ENCODE data around the gene TOM1L2. TPM values are rescaled to one million over a fixed set of nuclear protein-coding genes. Genes with fewer than 3 reads are reported as not detected.

Gene TOM1L2
- total RNA-seq, 2 experiments from 2014 or later: 22.1 to 25.0 TPM

GRCh38 chr17:17928398-17929287 is 43.6 kb downstream of the TOM1L2 start:
- ATAC-seq (no peak), DNase-seq (no peak)
- H3K27me3 Mint-ChIP-seq (ENCODE audit: low read depth): no peaks in the 10 kb centered on the region
- H3K36me3 Mint-ChIP-seq (ENCODE audit: low read depth): no peaks in the 10 kb centered on the region
- ChIA-PET CTCF (interaction anchor here (0.8 to 2.9 kb wide), 4 partner anchors 10 to 32 kb away, joined by 3 to 11 read pairs (median 5); no protein-coding TSS in a partner anchor), POLR2A (no interaction called here)
- H3K4me1 Mint-ChIP-seq (ENCODE audit: low read depth): no peaks in the 10 kb centered on the region
- no peak overlapping the region for H3K4me3 Mint-ChIP-seq
- no peaks in the 10 kb centered on the region for H3K9me3 Mint-ChIP-seq (ENCODE audit: insufficient read depth)
- H3K27ac Mint-ChIP-seq: no peak overlapping the region

DNA sequence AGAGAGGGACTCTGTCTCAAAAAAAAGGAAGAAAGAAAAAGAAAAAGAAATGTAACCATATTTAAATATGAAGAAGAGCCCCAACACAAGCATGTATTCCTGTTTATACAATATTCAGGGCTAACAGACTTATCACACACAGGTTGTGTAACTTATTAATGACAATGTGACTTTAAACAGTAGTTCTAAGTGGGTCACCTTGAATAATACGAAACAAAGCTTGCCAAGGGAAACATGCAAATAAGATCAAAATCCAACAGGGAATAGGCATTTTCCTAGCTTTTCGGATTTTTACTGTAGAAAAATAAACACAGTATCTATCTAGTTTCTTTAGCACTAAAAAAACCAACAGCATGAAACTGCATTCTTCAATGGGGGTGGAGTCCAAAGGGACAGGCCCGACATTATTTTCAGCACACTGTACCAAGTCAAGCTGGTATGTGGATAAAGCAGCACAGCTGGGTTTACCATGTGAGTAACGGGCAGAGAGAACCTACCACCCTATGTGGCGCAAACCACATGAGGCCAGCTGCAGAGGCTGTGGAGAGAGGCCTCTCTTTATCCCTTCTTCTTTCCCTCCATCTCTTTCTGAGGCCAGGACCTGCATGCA is 45.3 kb downstream of the TOM1L2 start:
- H3K4me1 Mint-ChIP-seq (ENCODE audit: low read depth): peaks cover 5% of the 10 kb centered on the region
- no peak overlapping the region for H3K4me3 Mint-ChIP-seq
- no peaks in the 10 kb centered on the region for H3K27me3 Mint-ChIP-seq (ENCODE audit: low read depth)
- CTCF ChIA-PET: interaction anchor here (1.7 to 2.9 kb wide), 3 partner anchors 8 to 19 kb away, joined by 6 to 11 read pairs (median 6); no protein-coding TSS in a partner anchor
- H3K36me3 Mint-ChIP-seq (ENCODE audit: low read depth): no peaks in the 10 kb centered on the region
- H3K9me3 Mint-ChIP-seq (ENCODE audit: insufficient read depth): no peaks in the 10 kb centered on the region
- DNase-seq (no peak), ATAC-seq (no peak)
- POLR2A ChIA-PET: interaction anchor here (0.6 kb wide), 1 partner anchor 8 kb away, joined by 3 read pairs; no protein-coding TSS in a partner anchor
- H3K27ac Mint-ChIP-seq: no peak overlapping the region

- Mint-ChIP-seq H3K4me1 (ENCODE audit: low read depth) (peaks cover 11% of the 10 kb centered on the region), H3K27me3 (ENCODE audit: low read depth) (no peaks in the 10 kb centered on the region), H3K36me3 (ENCODE audit: low read depth) (no peaks in the 10 kb centered on the region), H3K9me3 (ENCODE audit: insufficient read depth) (no peaks in the 10 kb centered on the region), H3K27ac (no peak overlapping the region), H3K4me3 (no peak overlapping the region)
- DNase-seq (no peak), ATAC-seq (no peak)
- POLR2A ChIA-PET: interaction anchor here (0.7 kb wide), 1 partner anchor 36 kb away, joined by 3 read pairs; no protein-coding TSS in a partner anchor
- CTCF ChIA-PET: no interaction called here
Measured at GRCh38 chr17:17926036-17926435, 46.2 kb downstream of the TOM1L2 start.

DNA sequence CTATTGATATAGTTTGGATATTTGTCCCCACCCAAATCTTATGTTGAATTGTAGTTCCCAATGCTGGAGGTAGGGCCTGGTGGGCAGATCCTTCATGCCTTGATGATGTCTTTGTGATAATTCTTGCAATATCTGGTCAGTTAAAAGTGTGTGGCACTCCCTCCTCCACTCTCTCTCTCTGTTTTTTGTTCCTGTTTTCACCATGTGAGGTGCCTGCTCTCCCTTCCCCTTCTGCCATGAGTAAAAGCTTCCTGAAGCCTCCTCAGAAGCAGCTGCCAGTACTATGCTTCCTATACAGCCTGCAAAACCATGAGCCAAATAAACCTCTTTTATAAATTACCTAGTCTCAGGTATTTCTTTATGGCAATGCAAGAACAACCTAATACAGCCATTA is 47.3 kb downstream of the TOM1L2 start:
- ATAC-seq (no peak), DNase-seq (no peak)
- H3K4me1 Mint-ChIP-seq (ENCODE audit: low read depth): peaks cover 13% of the 10 kb centered on the region
- H3K9me3 Mint-ChIP-seq (ENCODE audit: insufficient read depth): no peaks in the 10 kb centered on the region
- POLR2A ChIA-PET: interaction anchor here (0.8 kb wide), 1 partner anchor 22 kb away, joined by 3 read pairs; no protein-coding TSS in a partner anchor
- no peaks in the 10 kb centered on the region for H3K36me3 Mint-ChIP-seq (ENCODE audit: low read depth)
- H3K27me3 Mint-ChIP-seq (ENCODE audit: low read depth): no peaks in the 10 kb centered on the region
- CTCF ChIA-PET: interaction anchor here (0.9 kb wide), 2 partner anchors 34 to 49 kb away, joined by 3 read pairs; no protein-coding TSS in a partner anchor
- no peak overlapping the region for H3K27ac Mint-ChIP-seq
- H3K4me3 Mint-ChIP-seq: no peak overlapping the region

- H3K27me3 Mint-ChIP-seq (ENCODE audit: low read depth): no peaks in the 10 kb centered on the region
- ATAC-seq (no peak), DNase-seq (no peak)
- H3K4me3 Mint-ChIP-seq: no peak overlapping the region
- CTCF ChIA-PET: interaction anchor here (0.9 kb wide), 2 partner anchors 34 to 48 kb away, joined by 3 read pairs; no protein-coding TSS in a partner anchor
- no peaks in the 10 kb centered on the region for H3K36me3 Mint-ChIP-seq (ENCODE audit: low read depth)
- H3K27ac Mint-ChIP-seq: no peak overlapping the region
- no peaks in the 10 kb centered on the region for H3K9me3 Mint-ChIP-seq (ENCODE audit: insufficient read depth)
- H3K4me1 Mint-ChIP-seq (ENCODE audit: low read depth): peaks cover 19% of the 10 kb centered on the region
- POLR2A ChIA-PET: interaction anchor here (0.5 to 0.8 kb wide), 2 partner anchors 23 to 933 kb away, joined by 3 to 4 read pairs; no protein-coding TSS in a partner anchor
Measured at GRCh38 chr17:17924131-17924856, 47.9 kb downstream of the TOM1L2 start.

GRCh38 chr17:17922070-17922614 is 50.1 kb downstream of the TOM1L2 start:
- Mint-ChIP-seq H3K36me3 (ENCODE audit: low read depth) (no peaks in the 10 kb centered on the region), H3K4me3 (no peak overlapping the region), H3K27ac (peak overlapping the region; percentile 37), H3K4me1 (ENCODE audit: low read depth) (peaks cover 24% of the 10 kb centered on the region), H3K27me3 (ENCODE audit: low read depth) (no peaks in the 10 kb centered on the region), H3K9me3 (ENCODE audit: insufficient read depth) (no peaks in the 10 kb centered on the region)
- DNase-seq (no peak), ATAC-seq (no peak)
- ChIA-PET POLR2A (no interaction called here), CTCF (interaction anchor here (1.5 to 1.8 kb wide), 2 partner anchors 10 to 111 kb away, joined by 4 to 5 read pairs; no protein-coding TSS in a partner anchor)

DNA sequence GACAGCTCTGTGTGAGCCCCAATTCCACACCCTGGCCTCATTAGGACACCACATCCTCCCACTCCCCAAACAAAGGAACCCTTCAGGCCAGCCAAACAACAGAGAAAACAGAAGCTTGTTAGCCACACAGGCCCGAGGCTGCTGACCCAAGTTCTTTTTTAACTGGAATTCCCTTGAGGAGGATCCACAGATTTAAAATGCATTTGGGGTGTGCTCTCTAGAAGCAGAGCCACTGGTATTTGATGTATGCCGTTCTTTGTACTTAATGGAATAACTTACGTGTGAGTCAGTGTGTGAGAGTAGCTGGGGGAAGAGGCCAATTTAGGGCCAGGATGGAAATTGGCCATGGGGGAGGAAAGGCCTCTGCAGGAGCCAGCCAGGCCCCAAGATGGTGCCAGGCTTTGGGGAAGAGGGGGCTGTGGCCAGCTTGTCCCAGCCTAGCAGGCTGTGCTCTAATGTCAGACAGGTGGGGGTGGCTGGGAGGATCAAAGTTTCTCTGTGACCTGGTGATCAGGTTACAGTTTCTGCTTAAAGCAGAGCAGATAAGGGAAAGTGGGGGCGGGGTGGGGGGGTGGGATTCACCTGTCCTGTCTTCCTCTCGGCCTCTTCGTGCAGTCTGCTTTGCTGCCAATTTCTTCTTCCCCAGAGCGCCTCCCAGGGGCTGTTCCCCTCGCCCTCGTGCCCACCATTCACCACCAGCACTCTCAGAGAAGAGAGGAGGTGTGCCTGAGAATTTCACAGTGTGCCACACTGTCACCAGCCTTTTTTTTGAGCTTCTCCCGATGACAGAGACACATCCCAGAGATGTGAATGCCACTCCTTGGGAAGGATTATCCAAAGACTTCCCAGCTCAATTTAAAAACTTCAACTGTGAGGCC is 50.8 kb downstream of the TOM1L2 start:
- Mint-ChIP-seq H3K4me1 (ENCODE audit: low read depth) (peaks cover 24% of the 10 kb centered on the region), H3K9me3 (ENCODE audit: insufficient read depth) (no peaks in the 10 kb centered on the region), H3K4me3 (no peak overlapping the region), H3K36me3 (ENCODE audit: low read depth) (no peaks in the 10 kb centered on the region), H3K27me3 (ENCODE audit: low read depth) (no peaks in the 10 kb centered on the region), H3K27ac (peak overlapping the region; percentile 12)
- POLR2A ChIA-PET: no interaction called here
- ATAC-seq (no peak), DNase-seq (no peak)
- CTCF ChIA-PET: interaction anchor here (0.6 to 1.8 kb wide), 4 partner anchors 10 to 530 kb away, joined by 3 to 5 read pairs (median 4); no protein-coding TSS in a partner anchor

- no peak overlapping the region for H3K4me3 Mint-ChIP-seq
- peak; percentile 79 for DNase-seq
- CTCF ChIA-PET: interaction anchor here (0.6 to 3.1 kb wide), 53 partner anchors 8 to 422 kb away, joined by 3 to 25 read pairs (median 4); partner anchors contain the start of genes DRC3 and TOM1L2
- H3K36me3 Mint-ChIP-seq (ENCODE audit: low read depth): no peaks in the 10 kb centered on the region
- ATAC-seq: peak; percentile 92
- no peaks in the 10 kb centered on the region for H3K27me3 Mint-ChIP-seq (ENCODE audit: low read depth)
- H3K9me3 Mint-ChIP-seq (ENCODE audit: insufficient read depth): no peaks in the 10 kb centered on the region
- H3K4me1 Mint-ChIP-seq (ENCODE audit: low read depth): peaks cover 26% of the 10 kb centered on the region
- POLR2A ChIA-PET: interaction anchor here (0.6 to 0.8 kb wide), 2 partner anchors 8 to 134 kb away, joined by 3 to 4 read pairs; no protein-coding TSS in a partner anchor
- no peak overlapping the region for H3K27ac Mint-ChIP-seq
Measured at GRCh38 chr17:17919169-17920107, 52.8 kb downstream of the TOM1L2 start.

GRCh38 chr17:17917394-17917793 is 54.8 kb downstream of the TOM1L2 start:
- ATAC-seq (no peak), DNase-seq (no peak)
- Mint-ChIP-seq H3K36me3 (ENCODE audit: low read depth) (no peaks in the 10 kb centered on the region), H3K4me3 (no peak overlapping the region), H3K27me3 (ENCODE audit: low read depth) (no peaks in the 10 kb centered on the region), H3K9me3 (ENCODE audit: insufficient read depth) (no peaks in the 10 kb centered on the region), H3K27ac (no peak overlapping the region), H3K4me1 (ENCODE audit: low read depth) (peaks cover 34% of the 10 kb centered on the region)
- POLR2A ChIA-PET: no interaction called here
- CTCF ChIA-PET: interaction anchor here (0.7 to 3.1 kb wide), 3 partner anchors 10 to 27 kb away, joined by 3 to 25 read pairs (median 11); no protein-coding TSS in a partner anchor

Measured in activated CD8-positive, alpha-beta T cell treated with anti-CD3 and anti-CD28 coated beads, Interleukin-2, amount 10 ng/mL, durations not matched to agents 7 days and 5 days (primary cell).